GM12878 (cell line): ENCODE results near the gene MTHFD1. TPM values are rescaled to one million over a fixed set of nuclear protein-coding genes. Genes with fewer than 3 reads are reported as not detected.
A peak's percentile ranks its signal among the peaks of the same experiment; 100 is the strongest.

ENCODE experiments used
- ATAC-seq: fragments of 200-7000 bp; cut with Tn5 transposase; 3 replicates; pipeline ENCODE4 v1.9.1; 2020; ENCODE audit warnings: mild to moderate bottlenecking, moderate library complexity
- BruUV-seq: library from RNA; stranded (reverse); fragments of 400-500 nt; replicated peaks from 2 replicates; lab custom pipeline; 2021; lab: Mats Ljungman, UMichigan
- CTCF ChIA-PET: fragments of 300-600 bp; sonication (Branson Sonifier 250); formaldehyde crosslinking; extraction: SDS; loops from one replicate; lab custom pipeline; 2021; ENCODE audit warnings: inconsistent platforms; lab: Yijun Ruan, JAX
- POLR2A ChIA-PET: fragments of 350-600 bp; formaldehyde crosslinking; extraction: SDS; loops from one replicate; lab custom pipeline; 2021; ENCODE audit warnings: inconsistent platforms; lab: Charles Lee
- RAD21 ChIA-PET: fragments of 300-600 bp; sonication (Branson Sonifier 250); formaldehyde crosslinking; loops from one replicate; lab custom pipeline; 2023; ENCODE audit warnings: antibody characterized with exemption; ENCODE audit not compliant: unreplicated experiment; lab: Charles Lee
- SMC1A ChIA-PET: fragments of 300-600 bp; sonication (Branson Sonifier 250); formaldehyde crosslinking; loops from one replicate; lab custom pipeline; 2023; ENCODE audit not compliant: unreplicated experiment, uncharacterized antibody; lab: Charles Lee
- DNase-seq: peaks from one replicate; pipeline ENCODE4 v3.0.0-alpha.2; 2011; ENCODE audit warnings: low read depth, low spot score
- FAIRE-seq: peaks from 3 replicates; lab custom pipeline; 2011; peaks lifted over from hg19 to GRCh38; lab: Jason Lieb, UNC
- H2AFZ ChIP-seq: 2 replicates; pipeline ENCODE4 v1.6.0; 2011; ENCODE audit warnings: low read depth, low read length, control low read depth; ENCODE audit not compliant: control insufficient read depth
- H3K27ac ChIP-seq: 2 replicates; pipeline ENCODE4 v1.5.1; 2011; ENCODE audit warnings: control low read depth; ENCODE audit not compliant: control insufficient read depth, insufficient read depth
- H3K27me3 ChIP-seq, 2 experiments: replicated peaks in 1 of 2; 2 replicates each; pipeline versions ENCODE4 v1.6.0 to v1.6.1; 2011; ENCODE audit warnings: low read length in 1 of 2; ENCODE audit not compliant: control insufficient read depth in 2 of 2, insufficient read depth in 2 of 2
- H3K36me3 ChIP-seq, 2 experiments: 2 replicates each; pipeline ENCODE4 v1.5.1; 2011; ENCODE audit warnings: low read length in 1 of 2; ENCODE audit not compliant: control insufficient read depth in 2 of 2, insufficient read depth in 2 of 2
- H3K4me1 ChIP-seq: 2 replicates; pipeline ENCODE4 v1.6.1; 2011; ENCODE audit warnings: mild to moderate bottlenecking, low read length, moderate library complexity, mixed read lengths; ENCODE audit not compliant: control insufficient read depth, insufficient read depth
- H3K4me2 ChIP-seq: 2 replicates; pipeline ENCODE4 v1.6.0; 2011; ENCODE audit warnings: control low read depth; ENCODE audit not compliant: control insufficient read depth, insufficient read depth
- H3K4me3 ChIP-seq: fragments of 200-600 bp; sonication (generic); 2 replicates; pipeline ENCODE4 v1.5.1; 2016
- H3K79me2 ChIP-seq: 2 replicates; pipeline ENCODE4 v1.6.0; 2011; ENCODE audit warnings: low read length; ENCODE audit not compliant: control insufficient read depth, insufficient read depth
- H3K9ac ChIP-seq: 2 replicates; pipeline ENCODE4 v1.8.0; 2011; ENCODE audit warnings: low read length, control low read depth, mixed read lengths; ENCODE audit not compliant: control insufficient read depth, insufficient read depth
- H3K9me3 ChIP-seq: replicated peaks from 3 replicates; pipeline ENCODE4 v1.5.1; 2011; ENCODE audit warnings: mild to moderate bottlenecking, low read length; ENCODE audit not compliant: control insufficient read depth, insufficient read depth
- H4K20me1 ChIP-seq: 2 replicates; pipeline ENCODE4 v1.6.0; 2011; ENCODE audit not compliant: control insufficient read depth, insufficient read depth
- CBX3 ChIP-seq: fragments of 200-600 bp; sonication (generic); IDR thresholded peaks from 2 replicates; pipeline ENCODE4 v1.6.1; 2016; ENCODE audit warnings: low read depth, borderline replicate concordance
- CBX5 ChIP-seq: sonication (generic); IDR thresholded peaks from 2 replicates; pipeline ENCODE4 v1.6.1; 2016; ENCODE audit warnings: low read depth, moderate library complexity, mild to moderate bottlenecking, inconsistent platforms
- CTCF ChIP-seq, 3 experiments: IDR thresholded peaks in 2 of 3; conservative IDR thresholded peaks in 1 of 3; 2 replicates each; pipeline ENCODE4 v1.5.1; 2011; ENCODE audit warnings: low read depth in 3 of 3, low read length in 3 of 3, mild to moderate bottlenecking in 3 of 3, control low read depth in 2 of 3, moderate library complexity in 2 of 3, inconsistent platforms in 1 of 3, mixed read lengths in 1 of 3; ENCODE audit not compliant: control insufficient read depth in 2 of 3, insufficient read depth in 1 of 3; ENCODE audit errors: extremely low read depth in 1 of 3
- EP300 ChIP-seq, 2 experiments: fragments of 150-350 bp in 1 of 2; IDR thresholded peaks; 2 replicates each; pipeline ENCODE4 v1.6.1; 2011 to 2012; ENCODE audit warnings: low read depth in 2 of 2, low read length in 2 of 2, borderline replicate concordance in 1 of 2, improper control_type of control experiment in 1 of 2, inconsistent platforms in 1 of 2; ENCODE audit not compliant: control insufficient read depth in 1 of 2
- MTA3 ChIP-seq: IDR thresholded peaks from 2 replicates; pipeline ENCODE4 v1.6.1; 2012; ENCODE audit warnings: low read length, inconsistent platforms, borderline replicate concordance
- RAD21 ChIP-seq: IDR thresholded peaks from 2 replicates; pipeline ENCODE4 v1.6.1; 2011; ENCODE audit warnings: mild to moderate bottlenecking, low read depth, low read length, moderate library complexity; ENCODE audit not compliant: insufficient read depth
- RBBP5 ChIP-seq: fragments of 200-600 bp; sonication (generic); conservative IDR thresholded peaks from 2 replicates; pipeline ENCODE4 v1.6.1; 2016
- SMC3 ChIP-seq: IDR thresholded peaks from 2 replicates; pipeline ENCODE4 v1.6.1; 2011; ENCODE audit warnings: low read length, improper control_type of control experiment, borderline replicate concordance
- STAT1 ChIP-seq: fragments of 450-650 bp; conservative IDR thresholded peaks from 2 replicates; pipeline ENCODE4 v1.6.1; 2014; ENCODE audit warnings: antibody characterized with exemption, mild to moderate bottlenecking
- SUZ12 ChIP-seq: fragments of 200-600 bp; sonication (generic); IDR thresholded peaks from one replicate; pipeline ENCODE4 v1.6.1; 2018; ENCODE audit warnings: antibody characterized with exemption, mild to moderate bottlenecking; ENCODE audit not compliant: unreplicated experiment
- ZNF207 ChIP-seq: fragments of 450-650 bp; IDR thresholded peaks from 2 replicates; pipeline ENCODE4 v1.6.1; 2014; ENCODE audit warnings: antibody characterized with exemption, mild to moderate bottlenecking, borderline replicate concordance
- in situ Hi-C: fragments of 300-500 bp; cut with MboI; formaldehyde crosslinking; loops from 9 replicates; pipeline ENCODE4 v1.14.3; 2018; ENCODE audit warnings: mixed read lengths
- intact Hi-C: fragments of 100-400 bp; cut with micrococcal nuclease; formaldehyde crosslinking; loops from one replicate; pipeline ENCODE4 v1.14.2; 2022; ENCODE audit not compliant: unreplicated experiment
- polyA plus RNA-seq, 11 experiments: library from polyadenylated mRNA; depleted of rRNA in 4 of 11; unstranded in 6 of 11; stranded (reverse) in 5 of 11; fragments of >200 nt; fragmentation: Nextera tagmentation in 4 of 11; fragmentation: Illumina TruSeq in 1 of 11; extraction: Ambion mirVana in 4 of 11; extraction: Trizol in 1 of 11; gene quantifications; 1 replicate in 1 of 11; 2 replicates in 10 of 11; pipeline versions ENCODE4 v1.2.1 to v1.2.3, GENCODE V29; 2011 to 2016; ENCODE audit warnings: inconsistent platforms in 2 of 11, missing spikeins in 2 of 11, low read depth in 1 of 11
- total RNA-seq, 4 experiments: library from RNA; depleted of rRNA in 3 of 4; stranded (reverse); fragments of >200 nt in 3 of 4; fragmentation: Illumina TruSeq in 1 of 4; extraction: Trizol in 1 of 4; gene quantifications; 2 replicates each; pipeline versions ENCODE4 v1.2.1 to v1.2.3, GENCODE V29; 2013 to 2021

Gene MTHFD1
- total and polyA plus RNA-seq, 10 of the 15 experiments (the other 5 are each of a cell fraction or from before 2014, with no cell fraction given), result 99.3 to 310 (median 173) TPM

- TF ChIP-seq MTA3, result no peak
- no peak for TF ChIP-seq ZNF207
- TF ChIP-seq CBX5, result no peak
- TF ChIP-seq CBX3, result no peak
- TF ChIP-seq EP300 (IDR thresholded peaks at IDR 0.05; ENCODE audit: borderline replicate concordance in 1 of 2, control insufficient read depth in 1 of 2, low read depth in 2 of 2, low read length in 2 of 2), result no peak
- no peak for TF ChIP-seq SUZ12
- TF ChIP-seq STAT1, result no peak
- TF ChIP-seq, all 136 proteins: peak for 0
Observed at GRCh38 chr14:64476438-64476837, 88.3 kb downstream of the MTHFD1 start (continued).

GRCh38 chr14:64478634-64479250 lies 90.6 kb downstream of the MTHFD1 start:
- H3K36me3 ChIP-seq, result peaks cover 0 to 8% of the 10 kb centered on the region in 2 experiments; a peak in 2 of 4 replicates
- no peak overlapping the region for H3K4me3 ChIP-seq
- ChIA-PET SMC1A (interaction anchor here (0.6 to 4.9 kb wide), 25 partner anchors 9 to 158 kb away, joined by 3 to 51 read pairs (median 5); partner anchors contain the start of gene AKAP5), POLR2A (interaction anchor here (0.5 to 2.0 kb wide), 5 partner anchors 13 to 136 kb away, joined by 3 to 8 read pairs (median 4); no protein-coding TSS in a partner anchor), RAD21 (interaction anchor here (0.7 to 5.8 kb wide), 18 partner anchors 15 to 176 kb away, joined by 3 to 51 read pairs (median 4); no protein-coding TSS in a partner anchor), CTCF (interaction anchor here (0.8 to 9.8 kb wide), 33 partner anchors 9 to 286 kb away, joined by 3 to 244 read pairs (median 7); partner anchors contain the start of genes AKAP5 and MTHFD1)
- DNase-seq, result no peak
- intact Hi-C loops, result loop anchor here (1.0 to 2.0 kb wide), 3 partner anchors 24 to 134 kb away; partner anchors contain the start of gene ZBTB25
- H2AFZ ChIP-seq, result no peak overlapping the region
- peaks cover 7% of the 10 kb centered on the region for H3K4me1 ChIP-seq
- no peak overlapping the region for H3K27ac ChIP-seq
- no peak overlapping the region for H3K4me2 ChIP-seq
- H3K9me3 ChIP-seq, result no peaks in the 10 kb centered on the region
- BruUV-seq, result no TSS peak
- no peaks in the 10 kb centered on the region for H4K20me1 ChIP-seq
- no peaks in the 10 kb centered on the region for H3K27me3 ChIP-seq
- ATAC-seq, result peak; percentile 39; the same call in 1 of the 3 replicates
- TF ChIP-seq SMC3, result peak; percentile 32; the same call in 1 of the 2 replicates
- TF ChIP-seq RBBP5, result no peak
- peak; percentile 57 for TF ChIP-seq RAD21
- peak in 2 of 3 experiments; percentile 33 to 54; a peak in 3 of 6 replicates for TF ChIP-seq CTCF (IDR thresholded peaks at IDR 0.05 in 2 of 3, conservative IDR thresholded peaks at IDR 0.05 in 1 of 3; ENCODE audit: control insufficient read depth in 2 of 3, extremely low read depth in 1 of 3, insufficient read depth in 1 of 3, low read depth in 3 of 3, low read length in 3 of 3)
- in situ Hi-C loops, result loop anchor here (5.0 kb wide), 1 partner anchor 136 kb away; no protein-coding TSS in a partner anchor
- no peaks in the 10 kb centered on the region; the same call in 1 of the 2 replicates for H3K79me2 ChIP-seq
- no peak overlapping the region for H3K9ac ChIP-seq
- peak; percentile 23 for FAIRE-seq
